Heart left ventricle (tissue), 13 donors: ENCODE data around the gene SH3D19.

ENCODE experiments used
- POLR2A ChIP-seq, 2 donors: fragments of 450-650 bp; IDR thresholded peaks; one replicate each; pipeline ENCODE4 v1.6.1; 2017; ENCODE audit warnings: antibody characterized with exemption in 2 of 2, mild to moderate bottlenecking in 2 of 2, moderate library complexity in 2 of 2
- TF ChIP-seq, protein P1 (sequence below), 12 donors: fragments of 200-600 bp; sonication (generic) in 4 of 12; IDR thresholded peaks; one replicate each; pipeline versions ENCODE4 v1.5.0 to v1.8.0; 2018 to 2022; ENCODE audit warnings: antibody characterized with exemption in 12 of 12, mild to moderate bottlenecking in 5 of 12
- donor health status: ischemic (EF 13 %, LVEDD 7.1; RV severe dilation, severe dysfunction).
- donor health status: DM: no; HTN: yes; CAD: no.
- donor health status: DM: no; HTN: no; CAD: no.
- donor health status: ischemic (EF 25% LVEDD 6.9; RV normal size, moderate dysfunction).
- donor health status: ischemic (EF 25% LVEDD 5.7; RV mildly dilated, moderate dysfunction).
- donor health status: ischemic (EF 35%, LVEDD 5.7; RV mildly dilated, moderate dysfunction).
- donor health status: nonischemic (EF 11% LVEDD 7.7; RV severe dilation, severe dysfunction).
- donor health status: DM: yes; HTN: yes; CAD: no.
- donor health status: PGD.
- donor health status: ischemic (EF 29% LVEDD 5.4; RV normal size, mild dysfunction).
- donor health status: nonischemic (EF 23%, LVEDD 6.1; RV moderate dilation, normal function).

GRCh38 chr4:151355155-151355554, 29.8 kb upstream of the SH3D19 start:
- TF ChIP-seq, protein P1, sequence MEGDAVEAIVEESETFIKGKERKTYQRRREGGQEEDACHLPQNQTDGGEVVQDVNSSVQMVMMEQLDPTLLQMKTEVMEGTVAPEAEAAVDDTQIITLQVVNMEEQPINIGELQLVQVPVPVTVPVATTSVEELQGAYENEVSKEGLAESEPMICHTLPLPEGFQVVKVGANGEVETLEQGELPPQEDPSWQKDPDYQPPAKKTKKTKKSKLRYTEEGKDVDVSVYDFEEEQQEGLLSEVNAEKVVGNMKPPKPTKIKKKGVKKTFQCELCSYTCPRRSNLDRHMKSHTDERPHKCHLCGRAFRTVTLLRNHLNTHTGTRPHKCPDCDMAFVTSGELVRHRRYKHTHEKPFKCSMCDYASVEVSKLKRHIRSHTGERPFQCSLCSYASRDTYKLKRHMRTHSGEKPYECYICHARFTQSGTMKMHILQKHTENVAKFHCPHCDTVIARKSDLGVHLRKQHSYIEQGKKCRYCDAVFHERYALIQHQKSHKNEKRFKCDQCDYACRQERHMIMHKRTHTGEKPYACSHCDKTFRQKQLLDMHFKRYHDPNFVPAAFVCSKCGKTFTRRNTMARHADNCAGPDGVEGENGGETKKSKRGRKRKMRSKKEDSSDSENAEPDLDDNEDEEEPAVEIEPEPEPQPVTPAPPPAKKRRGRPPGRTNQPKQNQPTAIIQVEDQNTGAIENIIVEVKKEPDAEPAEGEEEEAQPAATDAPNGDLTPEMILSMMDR (IDR thresholded peaks at IDR 0.05): no peak
- no peak for TF ChIP-seq POLR2A (IDR thresholded peaks at IDR 0.05)
